Keratinocyte (primary cell): ENCODE measurements around the gene VPS13A.
A peak's percentile ranks its signal among the peaks of the same experiment; 100 is the strongest.

Experiments used
- EZH2 ChIP-seq: IDR thresholded peaks from one replicate; pipeline ENCODE4 v1.6.1; 2012; ENCODE audit warnings: inconsistent platforms, mild to moderate bottlenecking, low read length, moderate library complexity
- TF ChIP-seq, protein P1 (sequence below), 3 experiments: IDR thresholded peaks in 1 of 3; conservative IDR thresholded peaks in 1 of 3; optimal IDR thresholded peaks in 1 of 3; 2 replicates in 2 of 3; 3 replicates in 1 of 3; pipeline versions ENCODE3 to v1.5.1; 2011; ENCODE audit warnings: low read length in 3 of 3, mild to moderate bottlenecking in 3 of 3, moderate library complexity in 2 of 3, control low read depth in 1 of 3, inconsistent platforms in 1 of 3; ENCODE audit not compliant: insufficient read depth in 2 of 3; ENCODE audit errors: extremely low read depth in 1 of 3

- TF ChIP-seq, protein P1, sequence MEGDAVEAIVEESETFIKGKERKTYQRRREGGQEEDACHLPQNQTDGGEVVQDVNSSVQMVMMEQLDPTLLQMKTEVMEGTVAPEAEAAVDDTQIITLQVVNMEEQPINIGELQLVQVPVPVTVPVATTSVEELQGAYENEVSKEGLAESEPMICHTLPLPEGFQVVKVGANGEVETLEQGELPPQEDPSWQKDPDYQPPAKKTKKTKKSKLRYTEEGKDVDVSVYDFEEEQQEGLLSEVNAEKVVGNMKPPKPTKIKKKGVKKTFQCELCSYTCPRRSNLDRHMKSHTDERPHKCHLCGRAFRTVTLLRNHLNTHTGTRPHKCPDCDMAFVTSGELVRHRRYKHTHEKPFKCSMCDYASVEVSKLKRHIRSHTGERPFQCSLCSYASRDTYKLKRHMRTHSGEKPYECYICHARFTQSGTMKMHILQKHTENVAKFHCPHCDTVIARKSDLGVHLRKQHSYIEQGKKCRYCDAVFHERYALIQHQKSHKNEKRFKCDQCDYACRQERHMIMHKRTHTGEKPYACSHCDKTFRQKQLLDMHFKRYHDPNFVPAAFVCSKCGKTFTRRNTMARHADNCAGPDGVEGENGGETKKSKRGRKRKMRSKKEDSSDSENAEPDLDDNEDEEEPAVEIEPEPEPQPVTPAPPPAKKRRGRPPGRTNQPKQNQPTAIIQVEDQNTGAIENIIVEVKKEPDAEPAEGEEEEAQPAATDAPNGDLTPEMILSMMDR (optimal IDR thresholded peaks at IDR 0.05 in 1 of 3, IDR thresholded peaks at IDR 0.05 in 1 of 3, conservative IDR thresholded peaks at IDR 0.05 in 1 of 3; ENCODE audit: extremely low read depth in 1 of 3, insufficient read depth in 2 of 3, low read length in 3 of 3), result peak in 2 of 3 experiments; percentile 34 to 46
- TF ChIP-seq EZH2, result no peak
Observed at GRCh38 chr9:77177143-77177893, at the start of gene VPS13A.
